ENCODE results near the gene PSAPL1.

PSAPL1 gene

GRCh38 chr4:7408166-7408565 lies 26.6 kb downstream of the PSAPL1 start:
- TF ChIP-seq EZH2phosphoT487 (IDR thresholded peaks at IDR 0.05; ENCODE audit: borderline replicate concordance, low read length) (no peak), CTCF (IDR thresholded peaks at IDR 0.05; ENCODE audit: low read depth, low read length, poor library complexity, severe bottlenecking) (no peak)
- Histone ChIP-seq H3K36me3 (ENCODE audit: control insufficient read depth, low read length) (no peaks in the 10 kb centered on the region), H3K27me3 (ENCODE audit: control insufficient read depth, low read length) (no peaks in the 10 kb centered on the region), H4K20me1 (ENCODE audit: control insufficient read depth, insufficient read depth, low read depth, low read length) (no peaks in the 10 kb centered on the region), H3K9me3 (ENCODE audit: control insufficient read depth, insufficient read depth, low read length) (no peaks in the 10 kb centered on the region), H3K79me2 (ENCODE audit: control insufficient read depth, low read length) (no peaks in the 10 kb centered on the region), H3F3A (ENCODE audit: control insufficient read depth, insufficient read depth) (no peaks in the 10 kb centered on the region), H3K27ac (ENCODE audit: low read depth, low read length) (no peak overlapping the region), H3K4me3 (ENCODE audit: low read length) (no peak overlapping the region), H3K9me2 (replicated peaks; ENCODE audit: control insufficient read depth, low read length) (no peaks in the 10 kb centered on the region), H3K4me2 (ENCODE audit: low read length) (no peak overlapping the region), H3K4me1 (ENCODE audit: control insufficient read depth, low read length) (peaks cover 10% of the 10 kb centered on the region)

GRCh38 chr4:7403001-7403400 lies 31.7 kb downstream of the PSAPL1 start:
- Histone ChIP-seq H3K36me3 (ENCODE audit: control insufficient read depth, low read length) (no peaks in the 10 kb centered on the region), H3K9me2 (replicated peaks; ENCODE audit: control insufficient read depth, low read length) (no peaks in the 10 kb centered on the region), H3K4me1 (ENCODE audit: control insufficient read depth, low read length) (peaks cover 26% of the 10 kb centered on the region), H3K4me3 (ENCODE audit: low read length) (no peak overlapping the region), H3K9me3 (ENCODE audit: control insufficient read depth, insufficient read depth, low read length) (no peaks in the 10 kb centered on the region), H3K27ac (ENCODE audit: low read depth, low read length) (no peak overlapping the region), H3K79me2 (ENCODE audit: control insufficient read depth, low read length) (no peaks in the 10 kb centered on the region), H3F3A (ENCODE audit: control insufficient read depth, insufficient read depth) (no peaks in the 10 kb centered on the region), H3K4me2 (ENCODE audit: low read length) (no peak overlapping the region), H4K20me1 (ENCODE audit: control insufficient read depth, insufficient read depth, low read depth, low read length) (no peaks in the 10 kb centered on the region), H3K27me3 (ENCODE audit: control insufficient read depth, low read length) (no peaks in the 10 kb centered on the region)
- TF ChIP-seq CTCF (IDR thresholded peaks at IDR 0.05; ENCODE audit: low read depth, low read length, poor library complexity, severe bottlenecking), result no peak
- TF ChIP-seq EZH2phosphoT487 (IDR thresholded peaks at IDR 0.05; ENCODE audit: borderline replicate concordance, low read length), result no peak

GRCh38 chr4:7402526-7402925 lies 32.2 kb downstream of the PSAPL1 start:
- Histone ChIP-seq H3K36me3 (ENCODE audit: control insufficient read depth, low read length) (no peaks in the 10 kb centered on the region), H3K4me3 (ENCODE audit: low read length) (no peak overlapping the region), H3K9me3 (ENCODE audit: control insufficient read depth, insufficient read depth, low read length) (no peaks in the 10 kb centered on the region), H3K4me1 (ENCODE audit: control insufficient read depth, low read length) (peaks cover 26% of the 10 kb centered on the region), H3K79me2 (ENCODE audit: control insufficient read depth, low read length) (no peaks in the 10 kb centered on the region), H3K9me2 (replicated peaks; ENCODE audit: control insufficient read depth, low read length) (no peaks in the 10 kb centered on the region), H3K27ac (ENCODE audit: low read depth, low read length) (no peak overlapping the region), H4K20me1 (ENCODE audit: control insufficient read depth, insufficient read depth, low read depth, low read length) (no peaks in the 10 kb centered on the region), H3K27me3 (ENCODE audit: control insufficient read depth, low read length) (no peaks in the 10 kb centered on the region), H3F3A (ENCODE audit: control insufficient read depth, insufficient read depth) (no peaks in the 10 kb centered on the region), H3K4me2 (ENCODE audit: low read length) (no peak overlapping the region)
- no peak for TF ChIP-seq EZH2phosphoT487 (IDR thresholded peaks at IDR 0.05; ENCODE audit: borderline replicate concordance, low read length)
- TF ChIP-seq CTCF (IDR thresholded peaks at IDR 0.05; ENCODE audit: low read depth, low read length, poor library complexity, severe bottlenecking), result no peak
